ENCODE data around the gene PDE7B. TPM values are rescaled to one million over a fixed set of nuclear protein-coding genes. Genes with fewer than 3 reads are reported as not detected.

The PDE7B gene
- polyA plus RNA-seq, 1 donor (not counting 4 experiments of a cell fraction or from before 2014, with no cell fraction given) = 0.01 TPM

- H4K20me1 ChIP-seq (ENCODE audit: control insufficient read depth, extremely low read depth, insufficient read depth, low read length) = no peaks in the 10 kb centered on the region
- no peak overlapping the region for H3K4me3 ChIP-seq (ENCODE audit: control insufficient read depth in 2 of 3, extremely low read depth in 1 of 3, insufficient read depth in 2 of 3, low read depth in 1 of 3, low read length in 3 of 3)
- H3K79me2 ChIP-seq (ENCODE audit: control insufficient read depth, insufficient read depth, low read length) = no peaks in the 10 kb centered on the region
- no peak overlapping the region for H2AFZ ChIP-seq (ENCODE audit: control insufficient read depth, low read length)
- no peak overlapping the region for H3K4me2 ChIP-seq (ENCODE audit: control insufficient read depth, extremely low read depth, insufficient read depth, low read depth, low read length)
- TF ChIP-seq, protein P1, sequence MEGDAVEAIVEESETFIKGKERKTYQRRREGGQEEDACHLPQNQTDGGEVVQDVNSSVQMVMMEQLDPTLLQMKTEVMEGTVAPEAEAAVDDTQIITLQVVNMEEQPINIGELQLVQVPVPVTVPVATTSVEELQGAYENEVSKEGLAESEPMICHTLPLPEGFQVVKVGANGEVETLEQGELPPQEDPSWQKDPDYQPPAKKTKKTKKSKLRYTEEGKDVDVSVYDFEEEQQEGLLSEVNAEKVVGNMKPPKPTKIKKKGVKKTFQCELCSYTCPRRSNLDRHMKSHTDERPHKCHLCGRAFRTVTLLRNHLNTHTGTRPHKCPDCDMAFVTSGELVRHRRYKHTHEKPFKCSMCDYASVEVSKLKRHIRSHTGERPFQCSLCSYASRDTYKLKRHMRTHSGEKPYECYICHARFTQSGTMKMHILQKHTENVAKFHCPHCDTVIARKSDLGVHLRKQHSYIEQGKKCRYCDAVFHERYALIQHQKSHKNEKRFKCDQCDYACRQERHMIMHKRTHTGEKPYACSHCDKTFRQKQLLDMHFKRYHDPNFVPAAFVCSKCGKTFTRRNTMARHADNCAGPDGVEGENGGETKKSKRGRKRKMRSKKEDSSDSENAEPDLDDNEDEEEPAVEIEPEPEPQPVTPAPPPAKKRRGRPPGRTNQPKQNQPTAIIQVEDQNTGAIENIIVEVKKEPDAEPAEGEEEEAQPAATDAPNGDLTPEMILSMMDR (optimal IDR thresholded peaks at IDR 0.05 in 1 of 3, IDR thresholded peaks at IDR 0.05 in 1 of 3, conservative IDR thresholded peaks at IDR 0.05 in 1 of 3; ENCODE audit: extremely low read depth in 1 of 3, insufficient read depth in 2 of 3, low read length in 3 of 3) = no peak
- TF ChIP-seq EZH2 (IDR thresholded peaks at IDR 0.05; ENCODE audit: low read length) = no peak
- dilution Hi-C loops (cut with MboI; ENCODE audit: extremely low pct_ligation_motif_present, low sequenced_read_pairs) = no loop called here
- peaks cover 14% of the 10 kb centered on the region for H3K4me1 ChIP-seq (ENCODE audit: control insufficient read depth, extremely low read depth, insufficient read depth, low read length)
- H3K36me3 ChIP-seq (ENCODE audit: control insufficient read depth in 2 of 2, extremely low read depth in 1 of 2, insufficient read depth in 2 of 2, low read length in 2 of 2) = no peaks in the 10 kb centered on the region
- H3K27ac ChIP-seq (ENCODE audit: control insufficient read depth, insufficient read depth, low read length) = no peak overlapping the region
- no peaks in the 10 kb centered on the region for H3K27me3 ChIP-seq (ENCODE audit: control insufficient read depth, extremely low read depth, insufficient read depth, low read length)
- DNase-seq (ENCODE audit: low read depth, low spot score) (no peak), FAIRE-seq (no peak)
- no peaks in the 10 kb centered on the region for H3K9me1 ChIP-seq (ENCODE audit: control insufficient read depth, extremely low read depth, insufficient read depth, low read length)
- no peaks in the 10 kb centered on the region for H3K9me3 ChIP-seq (ENCODE audit: control insufficient read depth, low read depth, low read length)
- no peak overlapping the region for H3K9ac ChIP-seq (ENCODE audit: control insufficient read depth, extremely low read depth, insufficient read depth, low read length)
Observed at GRCh38 chr6:136036071-136036380, 184.5 kb downstream of the PDE7B start.

GRCh38 chr6:136036601-136037000 lies 185.1 kb downstream of the PDE7B start:
- H3K4me3 ChIP-seq (ENCODE audit: control insufficient read depth in 2 of 3, extremely low read depth in 1 of 3, insufficient read depth in 2 of 3, low read depth in 1 of 3, low read length in 3 of 3) = no peak overlapping the region
- no peak for DNase-seq (ENCODE audit: low read depth, low spot score)
- no peaks in the 10 kb centered on the region for H3K36me3 ChIP-seq (ENCODE audit: control insufficient read depth in 2 of 2, extremely low read depth in 1 of 2, insufficient read depth in 2 of 2, low read length in 2 of 2)
- dilution Hi-C loops (cut with MboI; ENCODE audit: extremely low pct_ligation_motif_present, low sequenced_read_pairs) = no loop called here
- H3K27me3 ChIP-seq (ENCODE audit: control insufficient read depth, extremely low read depth, insufficient read depth, low read length) = no peaks in the 10 kb centered on the region
- H3K4me2 ChIP-seq (ENCODE audit: control insufficient read depth, extremely low read depth, insufficient read depth, low read depth, low read length) = no peak overlapping the region
- no peaks in the 10 kb centered on the region for H3K9me3 ChIP-seq (ENCODE audit: control insufficient read depth, low read depth, low read length)
- no peak for FAIRE-seq
- H3K79me2 ChIP-seq (ENCODE audit: control insufficient read depth, insufficient read depth, low read length) = no peaks in the 10 kb centered on the region
- H2AFZ ChIP-seq (ENCODE audit: control insufficient read depth, low read length) = no peak overlapping the region
- no peaks in the 10 kb centered on the region for H4K20me1 ChIP-seq (ENCODE audit: control insufficient read depth, extremely low read depth, insufficient read depth, low read length)
- TF ChIP-seq, protein P1 (optimal IDR thresholded peaks at IDR 0.05 in 1 of 3, IDR thresholded peaks at IDR 0.05 in 1 of 3, conservative IDR thresholded peaks at IDR 0.05 in 1 of 3; ENCODE audit: extremely low read depth in 1 of 3, insufficient read depth in 2 of 3, low read length in 3 of 3) = no peak
- no peak for TF ChIP-seq EZH2 (IDR thresholded peaks at IDR 0.05; ENCODE audit: low read length)
- H3K4me1 ChIP-seq (ENCODE audit: control insufficient read depth, extremely low read depth, insufficient read depth, low read length) = peaks cover 14% of the 10 kb centered on the region
- no peak overlapping the region for H3K9ac ChIP-seq (ENCODE audit: control insufficient read depth, extremely low read depth, insufficient read depth, low read length)
- no peak overlapping the region for H3K27ac ChIP-seq (ENCODE audit: control insufficient read depth, insufficient read depth, low read length)
- no peaks in the 10 kb centered on the region for H3K9me1 ChIP-seq (ENCODE audit: control insufficient read depth, extremely low read depth, insufficient read depth, low read length)
